Keratinocyte (primary cell): ENCODE data around the gene AGPS.

Experiments
- CTCF ChIP-seq, 3 experiments: IDR thresholded peaks in 1 of 3; conservative IDR thresholded peaks in 1 of 3; optimal IDR thresholded peaks in 1 of 3; 2 replicates in 2 of 3; 3 replicates in 1 of 3; pipeline versions ENCODE3 to v1.5.1; 2011; ENCODE audit warnings: low read length in 3 of 3, mild to moderate bottlenecking in 3 of 3, moderate library complexity in 2 of 3, control low read depth in 1 of 3, inconsistent platforms in 1 of 3; ENCODE audit not compliant: insufficient read depth in 2 of 3; ENCODE audit errors: extremely low read depth in 1 of 3
- EZH2 ChIP-seq: IDR thresholded peaks from one replicate; pipeline ENCODE4 v1.6.1; 2012; ENCODE audit warnings: inconsistent platforms, mild to moderate bottlenecking, low read length, moderate library complexity

DNA sequence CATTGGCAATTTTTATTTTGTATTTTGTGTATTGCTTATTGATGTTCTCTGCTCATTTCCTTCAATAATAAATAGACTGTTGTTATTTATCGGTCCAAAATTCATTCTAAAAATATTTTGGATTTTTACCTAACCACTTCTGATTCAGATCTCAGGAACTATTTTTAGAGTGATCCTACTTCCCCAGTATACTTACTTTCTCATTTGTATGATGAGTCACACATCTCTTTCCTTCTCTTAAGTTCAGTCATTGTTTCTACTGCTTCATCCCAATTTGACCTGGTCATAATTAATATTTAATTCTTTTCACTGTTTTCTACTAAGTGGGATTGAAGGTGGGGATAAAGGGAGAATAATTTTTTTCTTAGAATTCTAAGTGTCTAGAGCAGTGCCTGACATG lies 75.1 kb downstream of the AGPS start:
- TF ChIP-seq CTCF (optimal IDR thresholded peaks at IDR 0.05 in 1 of 3, IDR thresholded peaks at IDR 0.05 in 1 of 3, conservative IDR thresholded peaks at IDR 0.05 in 1 of 3; ENCODE audit: extremely low read depth in 1 of 3, insufficient read depth in 2 of 3, low read length in 3 of 3): no peak
- TF ChIP-seq EZH2: no peak
